H1 (cell line): Measurements from ENCODE around the gene PPIB. TPM values are rescaled to one million over a fixed set of nuclear protein-coding genes. Genes with fewer than 3 reads are reported as not detected.

Experiments
- ASH2L ChIP-seq: fragments of 200-600, 300-600 bp; sonication (generic); IDR thresholded peaks from one replicate; pipeline ENCODE4 v1.7.1; 2017; ENCODE audit warnings: low read length
- ATF2 ChIP-seq: IDR thresholded peaks from 2 replicates; pipeline ENCODE4 v1.6.1; 2012; ENCODE audit warnings: low read length, inconsistent platforms
- CHD2 ChIP-seq: IDR thresholded peaks from 2 replicates; pipeline ENCODE4 v1.6.1; 2012; ENCODE audit warnings: low read length, improper control_type of control experiment
- CHD7 ChIP-seq: fragments of 300-600 bp; sonication (generic); IDR thresholded peaks from 2 replicates; pipeline ENCODE4 v1.7.1; 2012; ENCODE audit warnings: low read length, moderate library complexity, mild to moderate bottlenecking, inconsistent platforms; ENCODE audit not compliant: insufficient replicate concordance
- CTCF ChIP-seq, 3 experiments: IDR thresholded peaks; 1 replicate in 2 of 3; 2 replicates in 1 of 3; pipeline versions ENCODE4 v1.5.1 to v1.6.1; 2011; ENCODE audit warnings: low read length in 3 of 3, mild to moderate bottlenecking in 3 of 3, inconsistent platforms in 2 of 3, low read depth in 1 of 3, moderate library complexity in 1 of 3; ENCODE audit not compliant: insufficient read depth in 1 of 3; ENCODE audit errors: control extremely low read depth in 1 of 3
- GABPA ChIP-seq: IDR thresholded peaks from 2 replicates; pipeline ENCODE4 v1.6.1; 2011; ENCODE audit warnings: mild to moderate bottlenecking, low read length, moderate library complexity, borderline replicate concordance; ENCODE audit not compliant: insufficient read depth
- RFX5 ChIP-seq: IDR thresholded peaks from 2 replicates; pipeline ENCODE4 v1.6.1; 2011; ENCODE audit warnings: low read depth, low read length, improper control_type of control experiment, borderline replicate concordance
- polyA plus RNA-seq, 7 experiments: library from polyadenylated mRNA; depleted of rRNA in 3 of 7; stranded (reverse) in 5 of 7; unstranded in 2 of 7; fragments of >200 nt in 5 of 7; fragments of 200-250 nt in 2 of 7; gene quantifications; 1 replicate in 5 of 7; 2 replicates in 1 of 7; 4 replicates in 1 of 7; pipeline versions ENCODE4 v1.2.1 to v1.2.3, GENCODE V29; 2011 to 2013; ENCODE audit warnings: missing spikeins in 2 of 7, mixed read lengths in 2 of 7
- total RNA-seq: library from RNA; stranded (reverse); fragmentation: NEBNext Ultra II Directional; extraction: Animal tissue kit (Norgen Biotek cat#: 25700); gene quantifications from 2 replicates; pipeline ENCODE4 v1.2.1, GENCODE V29; 2021

Gene PPIB
- total and polyA plus RNA-seq, 2 of the 8 experiments (the other 6 are each of a cell fraction or from before 2014, with no cell fraction given) = 558 to 579 TPM

GRCh38 chr15:64143276-64143675 lies 19.5 kb downstream of the PPIB start (continued):
- no peak for TF ChIP-seq CHD7
- peak in 1 of 3 experiments; percentile 17; a peak in 1 of 4 replicates for TF ChIP-seq CTCF (IDR thresholded peaks at IDR 0.05; ENCODE audit: control extremely low read depth in 1 of 3, insufficient read depth in 1 of 3, low read depth in 1 of 3, low read length in 3 of 3)
- TF ChIP-seq ATF2 = no peak
- no peak for TF ChIP-seq RFX5
- TF ChIP-seq CHD2 = no peak
- no peak for TF ChIP-seq GABPA
- no peak for TF ChIP-seq ASH2L
